Ovary (tissue), 9 donors: ENCODE measurements around the gene GPER1. TPM values are rescaled to one million over a fixed set of nuclear protein-coding genes. Genes with fewer than 3 reads are reported as not detected.

ENCODE experiments used
- DNase-seq, 5 donors: peaks; one replicate each; pipeline ENCODE4 v3.0.0-alpha.2; 2019 to 2020
- H3K27ac ChIP-seq, 2 donors: fragments of 200-600 bp; one replicate each; pipeline versions ENCODE4 v1.5.1 to v1.8.0; 2019 to 2022
- H3K27me3 ChIP-seq: fragments of 200-600 bp; one replicate; pipeline ENCODE4 v1.8.0; 2022
- H3K36me3 ChIP-seq: fragments of 200-600 bp; sonication (generic); one replicate; pipeline ENCODE4 v1.5.1; 2019
- H3K4me1 ChIP-seq: one replicate; pipeline ENCODE4 v1.8.1; 2013; ENCODE audit warnings: mild to moderate bottlenecking, moderate library complexity; ENCODE audit not compliant: insufficient read depth
- H3K4me3 ChIP-seq: fragments of 200-600 bp; sonication (generic); one replicate; pipeline ENCODE4 v1.5.1; 2017
- H3K9me3 ChIP-seq, 2 donors: fragments of 200-600 bp in 1 of 2; sonication (generic) in 1 of 2; one replicate each; pipeline versions ENCODE4 v1.5.1 to v1.8.1; 2013 to 2019; ENCODE audit warnings: mild to moderate bottlenecking in 1 of 2, moderate library complexity in 1 of 2
- CTCF ChIP-seq, 3 donors: fragments of 450-650 bp in 2 of 3; fragments of 200-600 bp in 1 of 3; IDR thresholded peaks; one replicate each; pipeline versions ENCODE4 v1.5.1 to v1.8.0; 2016 to 2022; ENCODE audit warnings: antibody characterized with exemption in 3 of 3, mild to moderate bottlenecking in 1 of 3
- EP300 ChIP-seq: sonication (generic); formaldehyde crosslinking; IDR thresholded peaks from one replicate; pipeline ENCODE4 v1.6.1; 2017; ENCODE audit warnings: antibody characterized with exemption
- POLR2A ChIP-seq: fragments of 450-650 bp; IDR thresholded peaks from one replicate; pipeline ENCODE4 v1.6.1; 2017; ENCODE audit warnings: antibody characterized with exemption, mild to moderate bottlenecking, moderate library complexity
- WGBS, 3 donors: extraction: QIAGEN DNeasy Blood & Tissue Kit in 1 of 3; methylation state at CpG; one replicate each; pipeline versions ENCODE4 v1.1.5 to v1.1.7; 2013 to 2017; 5-methylcytosine and 5-hydroxymethylcytosine counted together
- intact Hi-C, 4 donors: fragments of 100-400 bp; cut with DNase I; formaldehyde crosslinking; loops; one replicate each; pipeline versions ENCODE4 v1.11.0 to v1.15.1; 2022 to 2023
- polyA plus RNA-seq, 2 donors: library from polyadenylated mRNA; stranded (reverse); fragments of 200-250 nt in 1 of 2; fragments of 350-450 nt in 1 of 2; fragmentation: Illumina TruSeq in 1 of 2; extraction: RNeasy Lipid Tissue Mini Kit (QIAGEN cat#74804) in 1 of 2; gene quantifications; one replicate each; pipeline ENCODE4 v1.2.3, GENCODE V29; 2013 to 2014
- total RNA-seq, 7 donors: library from RNA; depleted of rRNA in 2 of 7; stranded (reverse); fragments of >200 nt in 2 of 7; fragmentation: NEBNext Ultra II Directional in 3 of 7; extraction: Animal tissue kit (Norgen Biotek cat#: 25700) in 3 of 7; gene quantifications; one replicate each; pipeline versions ENCODE4 v1.1.0 to v1.2.4, GENCODE V29; 2016 to 2023
- donor health status: DM: no; HTN: no; CAD: no; lungs with moderate emphysema.
- donor health status: DM: no; HTN: no; CAD: no.
- donor health status: Bipolar disorder and iron deficiency.
- donor health status: DM: yes; HTN: yes; CAD: no.
- donor health status: DM: no; HTN: no; CAD: no.
- donor health status: DM: yes; HTN: yes; CAD: no.

GPER1 gene
- total and polyA plus RNA-seq, 9 donors: 0.48 to 7.5 (median 2.9) TPM

GRCh38 chr7:1059200-1060091 is 28.5 kb upstream of the GPER1 start:
- no peak for DNase-seq
- TF ChIP-seq CTCF (IDR thresholded peaks at IDR 0.05): no peak
- TF ChIP-seq POLR2A: no peak
- no peak for TF ChIP-seq EP300
- 52 to 53% (median 53%) methylated on average over 51 to 54 of the region's 55 CpGs for WGBS, 3 donors
- H3K27me3 ChIP-seq: no peaks in the 10 kb centered on the region
- H3K4me3 ChIP-seq: no peak overlapping the region
- no peaks in the 10 kb centered on the region for H3K9me3 ChIP-seq
- H3K4me1 ChIP-seq: peaks cover 12% of the 10 kb centered on the region
- no peaks in the 10 kb centered on the region for H3K36me3 ChIP-seq
- intact Hi-C loops: loop anchor here in 1 of 4 donors (10.0 kb wide), 1 partner anchor 145 kb away; no protein-coding TSS in a partner anchor
- peak overlapping the region in 1 of 2 donors; percentile 20 for H3K27ac ChIP-seq

GRCh38 chr7:1060315-1061072 is 27.4 kb upstream of the GPER1 start:
- no peak for TF ChIP-seq POLR2A
- no peak for TF ChIP-seq CTCF (IDR thresholded peaks at IDR 0.05)
- no peak for TF ChIP-seq EP300
- Histone ChIP-seq H3K4me3 (no peak overlapping the region), H3K27me3 (no peaks in the 10 kb centered on the region), H3K27ac (peak overlapping the region in 1 of 2 donors; percentile 33), H3K4me1 (peaks cover 11% of the 10 kb centered on the region), H3K36me3 (no peaks in the 10 kb centered on the region), H3K9me3 (no peaks in the 10 kb centered on the region)
- intact Hi-C loops: loop anchor here in 1 of 4 donors (10.0 kb wide), 1 partner anchor 146 kb away; no protein-coding TSS in a partner anchor
- 67 to 77% (median 73%) methylated on average over 34 to 35 of the region's 35 CpGs for WGBS, 3 donors
- no peak for DNase-seq

- TF ChIP-seq CTCF (IDR thresholded peaks at IDR 0.05) (no peak), EP300 (no peak), POLR2A (no peak)
- Histone ChIP-seq H3K36me3 (no peaks in the 10 kb centered on the region), H3K9me3 (no peaks in the 10 kb centered on the region), H3K4me1 (peaks cover 6% of the 10 kb centered on the region), H3K4me3 (no peak overlapping the region), H3K27ac (no peak overlapping the region), H3K27me3 (no peaks in the 10 kb centered on the region)
- no peak for DNase-seq
- 90 to 97% (median 96%) methylated on average over 9 of the region's 9 CpGs for WGBS, 3 donors
- intact Hi-C loops: loop anchor here in 1 of 4 donors (10.0 kb wide), 1 partner anchor 146 kb away; no protein-coding TSS in a partner anchor
Observed at GRCh38 chr7:1061180-1061579, 26.7 kb upstream of the GPER1 start.
